Ramos (cell line): ENCODE data around the gene CCDC88A.
"Not testable (repeated sequence)": the region's sequence is repeated elsewhere in the genome, so short reads cannot be mapped to it uniquely, and the experiment has no call there.

Experiments
- in situ Hi-C: fragments of 300-500 bp; cut with MboI; formaldehyde crosslinking; loops from one replicate; pipeline ENCODE4 v1.14.3; 2022; ENCODE audit warnings: low sequenced_read_pairs; ENCODE audit not compliant: unreplicated experiment

Gene CCDC88A

DNA sequence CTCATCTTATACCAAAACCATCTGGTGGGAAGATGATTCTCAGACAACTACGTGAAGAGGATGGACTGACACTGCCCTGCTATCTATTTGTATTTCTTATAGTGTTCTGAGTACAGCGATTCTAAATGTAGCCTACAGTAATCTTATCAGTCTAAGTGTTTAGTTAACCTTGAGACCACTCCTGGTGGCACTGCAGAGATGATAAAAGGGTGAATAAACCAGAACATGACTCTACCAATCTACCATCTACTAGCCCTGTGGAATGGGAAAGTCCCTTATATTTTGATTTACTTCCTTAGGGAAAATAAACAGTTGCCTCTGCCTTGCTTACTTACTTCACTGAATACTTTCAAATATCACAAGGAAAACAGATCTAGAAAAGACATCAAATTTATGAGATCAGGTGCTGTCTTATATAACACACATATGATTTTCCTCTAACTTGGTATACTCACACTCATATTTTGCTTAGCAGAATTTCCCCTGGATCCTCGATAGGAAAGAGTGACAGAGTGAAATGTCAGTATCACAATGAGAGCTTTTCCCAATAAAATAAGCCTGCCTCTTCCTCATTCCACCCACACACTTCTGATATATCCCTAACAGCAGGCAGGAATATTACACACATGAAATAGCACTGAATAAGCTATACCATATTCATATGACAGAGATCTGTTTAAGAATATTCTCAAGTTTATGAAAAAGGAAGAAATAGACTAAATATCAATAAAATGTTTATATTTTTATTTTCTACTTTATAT lies 92.0 kb downstream of the CCDC88A start:
- in situ Hi-C loops: no loop called here

DNA sequence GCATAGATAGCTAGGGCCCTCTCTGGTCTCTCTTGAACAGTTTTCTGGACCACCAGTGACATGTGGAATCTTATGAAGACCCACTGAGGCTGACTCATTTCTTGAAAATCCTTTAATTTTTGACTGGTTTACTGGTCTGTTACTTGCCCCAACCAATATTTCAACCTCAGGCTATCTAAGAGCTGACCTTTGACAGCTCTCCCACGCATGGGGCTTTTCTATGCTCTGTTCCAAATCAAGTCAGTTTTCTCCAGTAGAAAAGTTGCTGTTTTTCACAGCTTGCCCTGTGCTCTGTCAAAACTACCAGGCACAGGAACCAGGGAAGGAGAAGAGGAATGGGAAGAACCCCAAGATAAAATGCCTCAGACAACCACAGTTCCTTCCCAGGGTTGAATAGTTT lies 104.7 kb downstream of the CCDC88A start:
- in situ Hi-C loops: no loop called here

DNA sequence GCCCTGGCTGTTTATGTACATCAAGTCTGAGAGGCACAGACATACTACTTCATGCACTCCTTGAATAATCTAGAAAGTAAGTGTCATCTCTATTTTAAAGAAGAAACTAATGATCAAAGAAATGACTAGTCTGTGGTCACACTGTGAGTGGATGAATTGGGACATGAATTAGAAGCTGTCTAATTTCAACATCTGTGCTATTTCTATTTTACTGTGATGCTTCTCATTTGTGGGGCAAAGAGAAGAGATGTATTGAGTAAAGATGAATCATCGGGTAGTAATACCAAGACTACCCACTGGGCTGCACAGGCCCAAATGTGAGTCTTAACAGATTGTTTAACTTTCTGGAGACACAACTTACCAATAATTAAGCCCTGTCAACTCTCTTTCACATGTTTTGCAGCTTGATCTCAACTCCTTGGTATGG lies 108.2 kb downstream of the CCDC88A start:
- in situ Hi-C loops: no loop called here

DNA sequence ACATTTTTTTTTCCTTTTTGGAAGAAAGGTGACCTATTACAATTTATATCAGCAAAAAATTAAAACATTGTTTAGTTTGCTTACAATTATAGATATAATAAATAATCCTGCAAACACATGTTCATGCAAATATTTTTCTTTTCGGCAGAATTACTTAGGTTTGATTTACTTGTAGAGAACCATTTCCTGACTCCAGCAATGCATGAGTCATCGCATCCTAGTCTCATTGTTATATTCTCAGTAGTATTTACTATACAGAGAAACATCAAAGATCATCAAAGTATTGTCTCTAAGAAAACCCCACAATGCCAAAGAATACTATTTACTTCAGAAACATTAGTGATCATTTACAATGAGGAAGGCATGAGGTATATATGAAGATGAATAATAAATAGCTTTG lies 110.2 kb downstream of the CCDC88A start:
- in situ Hi-C loops: no loop called here

DNA sequence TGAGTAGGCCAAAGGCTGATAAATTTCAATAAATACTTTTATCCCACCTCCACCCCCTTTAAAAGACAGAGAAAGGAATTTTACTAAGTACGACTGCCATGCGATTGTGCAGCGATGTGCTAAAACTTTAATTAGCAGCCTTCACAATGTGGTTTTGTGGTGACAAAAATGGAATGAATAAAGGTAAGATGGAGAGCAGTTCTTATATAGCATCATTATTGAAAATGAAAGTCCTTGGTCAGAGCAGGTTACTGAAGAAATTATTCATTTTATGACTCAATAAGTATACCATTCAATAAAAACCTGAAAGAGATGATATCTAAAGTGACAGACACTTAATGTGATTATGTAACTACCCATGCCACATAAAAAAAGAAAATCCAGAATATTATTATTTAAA lies 117.4 kb downstream of the CCDC88A start:
- in situ Hi-C loops: no loop called here

DNA sequence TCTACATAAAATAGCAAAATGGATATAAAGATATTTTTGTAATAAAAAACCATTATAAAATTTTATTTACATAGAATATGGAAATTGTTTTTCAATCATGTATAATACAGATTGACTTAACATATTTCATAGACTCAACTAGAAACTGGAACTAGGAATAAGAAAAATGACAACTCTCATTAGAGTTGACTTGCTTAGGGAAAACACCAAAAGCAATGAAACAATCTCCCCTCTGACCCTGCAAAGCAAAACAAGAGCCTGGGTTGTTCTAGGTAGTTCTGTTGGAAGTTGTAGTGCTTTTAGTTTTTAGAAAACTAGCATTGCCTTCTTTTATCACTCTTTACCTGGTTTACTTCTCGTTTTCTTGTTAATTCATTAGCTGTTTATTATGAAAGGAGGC lies 118.4 kb downstream of the CCDC88A start:
- in situ Hi-C loops: no loop called here

DNA sequence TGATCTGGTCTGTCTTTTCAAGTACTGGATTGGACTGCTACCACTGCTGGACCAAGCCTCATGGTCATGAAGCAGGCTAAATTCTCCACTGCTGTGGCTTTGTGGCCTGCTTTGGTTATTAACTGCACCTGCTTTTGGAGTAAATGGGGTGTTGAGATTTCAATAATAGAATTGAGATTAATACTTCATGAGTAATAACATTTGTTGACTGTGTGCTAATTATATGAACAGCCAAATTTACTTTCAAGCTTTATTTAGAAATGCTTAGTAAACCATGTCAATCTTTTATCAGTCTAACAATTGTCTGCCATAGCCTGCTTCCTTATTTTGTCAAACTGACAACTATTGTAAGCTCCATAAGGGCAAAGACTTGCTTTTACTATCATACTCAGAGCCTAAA lies 123.3 kb downstream of the CCDC88A start:
- in situ Hi-C loops: no loop called here

DNA sequence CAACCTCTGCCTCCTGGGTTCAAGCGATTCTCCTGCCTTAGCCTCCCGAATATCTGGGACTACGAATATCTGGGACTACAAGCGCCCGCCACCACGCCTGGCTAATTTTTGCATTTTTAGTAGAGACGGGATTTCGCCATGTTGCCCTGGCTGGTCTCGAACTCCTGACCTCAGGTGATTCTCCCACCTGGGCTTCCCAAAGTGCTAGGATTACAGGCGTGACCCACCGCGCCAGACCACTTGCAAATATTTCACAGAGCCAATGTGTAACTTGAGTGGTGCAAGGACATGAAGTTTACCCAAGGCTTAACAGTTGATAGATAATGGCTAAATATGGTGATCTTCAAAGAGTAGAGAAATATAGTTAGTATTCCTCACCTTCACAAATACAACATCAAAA lies 136.6 kb downstream of the CCDC88A start:
- in situ Hi-C loops: no loop called here

DNA sequence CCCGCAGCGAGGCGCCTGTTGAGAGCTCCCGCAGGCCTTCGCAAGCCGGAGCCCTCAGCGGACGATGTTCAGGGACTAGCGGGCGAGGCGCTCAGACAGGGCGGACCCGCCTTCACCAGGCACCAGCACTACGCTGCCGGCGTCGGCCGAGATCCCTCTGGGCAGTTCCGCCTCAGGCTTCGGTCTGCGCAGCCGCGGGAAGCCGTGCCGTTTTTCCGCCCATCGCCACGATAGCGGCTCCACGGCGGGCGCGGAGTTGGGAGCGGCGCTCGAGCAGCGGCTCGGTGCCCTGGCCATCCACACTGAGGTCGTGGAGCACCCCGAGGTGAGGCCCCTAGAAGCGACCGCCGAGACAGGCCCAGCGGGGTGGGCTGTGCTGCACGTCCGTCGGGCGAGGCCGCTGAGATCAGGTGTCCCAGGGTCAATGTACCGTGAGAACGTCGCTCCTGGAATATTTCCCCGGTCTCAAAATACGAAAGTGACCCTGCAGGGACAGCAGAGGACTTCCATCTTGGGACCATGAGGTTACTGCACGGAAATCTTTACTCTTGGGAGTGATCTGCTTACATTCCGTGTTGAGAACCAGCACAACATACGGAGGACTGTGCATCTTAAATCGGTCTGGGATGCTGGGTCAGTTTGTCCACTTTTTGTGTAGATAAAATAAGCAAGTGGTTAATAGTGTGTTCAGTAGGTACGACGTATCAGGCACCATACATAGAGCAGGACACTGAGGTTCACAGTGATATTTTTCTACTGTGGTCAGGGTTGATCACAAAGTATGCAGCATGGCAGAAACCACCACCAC lies 137.3 kb downstream of the CCDC88A start:
- in situ Hi-C loops: no loop called here

DNA sequence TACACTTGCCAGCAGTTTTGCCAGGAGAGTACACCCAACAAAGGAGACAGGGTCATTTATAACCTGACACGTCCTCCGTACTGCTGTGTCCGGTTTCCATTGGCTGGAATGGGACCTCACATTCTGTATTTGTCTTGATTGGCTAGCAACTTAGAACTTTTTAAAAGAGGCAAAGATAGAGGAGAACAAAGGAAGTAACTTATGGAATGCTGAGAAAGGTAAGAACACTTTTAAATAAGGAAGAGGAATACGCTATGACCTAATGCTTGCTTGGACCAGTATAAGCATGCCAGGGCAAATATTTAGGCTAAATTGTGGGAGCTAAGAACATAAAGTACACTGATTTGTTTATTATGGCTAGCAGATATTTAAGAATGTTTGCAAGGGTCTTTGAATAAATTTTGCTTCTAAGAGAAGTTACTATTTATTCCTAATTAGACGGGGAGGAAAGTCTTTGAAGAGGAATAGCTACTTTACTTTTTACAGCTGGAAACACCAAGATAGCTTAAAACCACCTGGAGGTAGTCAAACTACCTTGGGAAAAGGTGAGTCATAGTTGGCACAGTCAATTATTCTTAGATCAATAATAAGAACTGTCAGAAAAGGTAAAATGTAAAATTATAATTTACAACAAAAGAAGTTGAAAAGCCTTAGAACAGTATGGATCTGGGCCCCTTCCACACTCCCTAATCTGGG lies 138.7 kb downstream of the CCDC88A start:
- in situ Hi-C loops: not testable (repeated sequence)

DNA sequence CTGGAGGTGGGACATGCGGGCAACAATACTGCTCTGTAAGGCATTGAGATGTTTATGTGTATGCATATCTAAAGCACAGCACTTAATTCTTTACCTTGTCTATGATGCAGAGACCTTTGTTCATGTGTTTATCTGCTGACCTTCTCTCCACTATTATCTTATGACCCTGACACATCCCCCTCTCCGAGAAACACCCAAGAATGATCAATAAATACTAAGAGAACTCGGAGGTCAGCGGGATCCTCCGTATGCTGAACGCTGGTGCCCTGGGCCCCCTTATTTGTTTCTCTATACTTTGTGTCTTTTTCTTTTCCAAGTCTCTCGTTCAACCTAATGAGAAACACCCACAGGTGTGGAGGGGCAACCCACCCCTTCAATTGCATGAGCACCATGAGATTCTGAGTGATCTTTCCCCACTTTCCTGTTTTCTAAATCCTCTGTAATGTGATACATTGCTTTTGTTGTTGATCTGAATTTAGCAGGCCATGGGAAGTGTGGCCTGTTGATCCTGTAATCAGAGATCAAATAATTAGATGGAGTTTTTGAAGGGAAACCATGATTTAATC lies 139.7 kb downstream of the CCDC88A start:
- in situ Hi-C loops: not testable (repeated sequence)

DNA sequence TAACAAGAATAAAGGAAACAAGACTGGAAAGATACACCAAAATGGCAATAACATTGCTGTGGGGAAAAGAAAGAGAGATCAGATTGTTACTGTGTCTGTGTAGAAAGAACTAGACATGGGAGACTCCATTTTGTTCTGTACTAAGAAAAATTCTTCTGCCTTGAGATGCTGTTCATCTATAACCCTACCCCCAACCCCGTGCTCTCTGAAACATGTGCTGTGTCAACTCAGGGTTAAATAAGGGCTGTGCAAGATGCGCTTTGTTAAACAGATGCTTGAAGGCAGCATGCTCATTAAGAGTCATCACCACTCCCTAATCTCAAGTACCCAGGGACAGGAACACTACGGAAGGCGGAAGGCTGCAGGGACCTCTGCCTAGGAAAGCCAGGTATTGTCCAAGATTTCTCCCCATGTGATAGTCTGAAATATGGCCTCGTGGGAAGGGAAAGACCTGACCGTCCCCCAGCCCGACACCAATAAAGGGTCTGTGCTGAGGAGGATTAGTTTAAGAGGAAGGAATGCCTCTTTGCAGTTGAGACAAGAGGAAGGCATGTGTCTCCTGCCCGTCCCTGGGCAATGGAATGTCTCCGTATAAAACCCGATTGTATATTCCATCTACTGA lies 140.3 kb downstream of the CCDC88A start:
- in situ Hi-C loops: not testable (repeated sequence)

DNA sequence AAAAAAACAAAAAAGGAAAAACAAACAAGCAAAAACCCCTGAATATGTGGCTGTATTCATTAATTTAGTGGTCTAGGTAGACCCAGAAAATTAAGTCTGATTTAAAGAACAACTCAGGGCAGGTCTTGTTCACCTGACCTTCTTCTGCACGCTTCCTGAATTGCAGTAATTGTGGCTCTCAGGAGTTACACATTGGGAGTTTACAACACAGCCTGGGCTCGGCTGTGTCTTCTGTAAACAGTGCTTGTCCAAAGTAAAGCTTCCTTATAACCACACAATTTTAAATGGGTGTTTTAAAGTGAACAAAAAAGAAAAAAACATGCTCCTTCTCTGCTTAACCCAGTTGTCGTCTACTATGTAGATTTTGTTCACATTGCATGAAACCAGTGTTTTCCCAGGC lies 142.3 kb downstream of the CCDC88A start:
- in situ Hi-C loops: no loop called here

DNA sequence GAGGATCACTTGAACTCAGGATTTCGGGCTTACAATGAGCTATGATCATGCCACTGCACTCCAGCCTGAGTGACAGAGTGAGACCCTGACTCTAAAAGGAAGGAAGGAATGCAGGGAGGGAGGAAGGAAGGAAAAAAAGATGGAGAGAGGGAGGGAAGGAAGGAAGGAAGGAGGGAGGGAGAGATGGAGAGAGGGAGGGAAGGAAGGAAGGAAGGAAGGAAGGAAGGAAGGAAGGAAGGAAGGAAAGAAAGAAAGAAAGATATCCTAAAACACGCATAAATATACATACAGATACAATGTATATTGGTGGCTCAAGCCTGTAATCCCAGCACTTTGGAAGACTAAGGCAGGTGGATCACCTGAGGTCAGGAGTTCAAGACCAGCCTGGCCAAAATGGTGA lies 145.3 kb downstream of the CCDC88A start:
- in situ Hi-C loops: not testable (repeated sequence)

DNA sequence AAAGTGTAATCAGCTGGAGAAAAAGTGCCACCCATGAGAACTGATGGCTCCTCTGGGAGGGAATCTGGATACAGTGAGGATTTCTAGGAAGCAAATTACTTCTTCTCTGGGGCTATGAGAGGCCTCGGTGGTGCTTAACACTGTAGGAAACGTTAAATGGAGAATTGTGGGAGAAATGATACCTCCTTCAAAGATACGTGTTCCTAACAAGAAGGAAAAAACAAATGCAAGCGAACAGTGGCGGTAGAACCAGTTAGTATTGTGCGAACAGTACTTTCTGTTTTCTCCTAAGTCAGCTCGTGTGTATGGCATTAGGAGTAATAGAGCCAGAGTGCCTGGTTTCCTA lies 150.0 kb downstream of the CCDC88A start:
- in situ Hi-C loops: no loop called here

DNA sequence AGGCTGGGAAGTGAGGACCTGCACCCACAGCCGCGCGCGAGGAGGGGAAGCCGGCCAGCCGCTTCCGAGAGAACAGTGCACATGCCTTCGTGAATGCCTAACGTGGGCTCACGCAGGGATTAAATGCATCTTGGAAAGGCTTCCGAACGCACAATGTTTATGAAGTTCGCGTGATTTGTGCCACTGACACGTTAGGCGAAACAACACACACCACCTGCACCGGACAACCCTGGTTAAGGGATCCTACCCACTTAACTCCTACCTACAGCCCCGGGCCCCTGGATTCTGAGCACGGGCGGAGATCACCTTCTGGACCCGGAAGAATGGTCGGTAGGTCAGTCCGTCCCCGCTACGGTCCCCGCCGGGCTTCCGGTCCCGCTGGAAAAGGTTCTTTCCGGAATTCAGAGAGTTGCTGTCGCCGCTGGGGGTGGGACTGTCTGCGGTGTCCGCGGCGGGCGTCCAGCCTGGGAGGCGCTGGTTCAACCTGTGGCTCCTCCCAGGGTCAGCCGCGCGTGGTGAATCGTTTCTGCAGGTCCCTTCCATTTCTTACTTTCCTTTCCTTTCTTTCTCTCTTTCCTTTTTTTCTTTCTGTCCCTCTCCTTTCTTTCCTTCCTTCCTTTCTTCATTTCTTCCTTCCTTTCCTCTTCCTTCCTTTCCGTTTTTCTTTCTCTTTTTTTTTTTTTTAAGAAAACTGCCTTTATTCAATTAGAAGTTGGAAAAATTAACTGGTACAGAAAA lies 150.6 kb downstream of the CCDC88A start, which contains the start of gene MTIF2:
TSS of gene MTIF2 (minus strand) at position 325 of the 738 bp plus-strand sequence. CDS start 5,373 bp downstream, outside the sequence.
- in situ Hi-C loops: no loop called here

DNA sequence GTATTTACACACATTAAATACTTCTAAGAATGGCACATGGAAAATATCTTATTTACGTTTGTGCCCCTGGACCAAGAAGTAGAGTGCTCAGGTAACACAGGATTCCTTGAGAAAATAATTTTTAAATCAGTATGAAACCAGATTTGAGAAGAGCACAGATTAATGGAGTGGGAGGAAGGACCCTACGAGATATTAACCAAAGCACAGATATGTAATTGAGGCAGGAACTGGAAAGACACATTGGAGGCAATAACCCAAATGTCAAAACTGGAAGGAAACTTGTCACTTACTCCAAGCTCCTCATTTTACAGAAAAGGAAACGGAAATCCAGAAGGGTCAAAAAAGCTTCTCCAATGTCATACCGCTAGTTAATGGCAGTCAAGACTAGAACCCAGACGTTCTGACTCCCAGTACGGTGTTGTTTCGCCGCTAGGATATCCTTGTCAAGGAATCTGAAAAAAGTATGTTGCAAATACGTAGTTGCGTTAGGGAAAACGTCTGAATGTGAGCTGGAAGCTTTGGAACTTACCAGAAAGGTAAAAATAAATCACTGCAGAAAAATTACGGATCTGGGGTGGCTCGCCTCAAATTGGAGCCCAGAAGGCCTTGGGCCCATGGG lies 151.3 kb downstream of the CCDC88A start:
- in situ Hi-C loops: no loop called here

DNA sequence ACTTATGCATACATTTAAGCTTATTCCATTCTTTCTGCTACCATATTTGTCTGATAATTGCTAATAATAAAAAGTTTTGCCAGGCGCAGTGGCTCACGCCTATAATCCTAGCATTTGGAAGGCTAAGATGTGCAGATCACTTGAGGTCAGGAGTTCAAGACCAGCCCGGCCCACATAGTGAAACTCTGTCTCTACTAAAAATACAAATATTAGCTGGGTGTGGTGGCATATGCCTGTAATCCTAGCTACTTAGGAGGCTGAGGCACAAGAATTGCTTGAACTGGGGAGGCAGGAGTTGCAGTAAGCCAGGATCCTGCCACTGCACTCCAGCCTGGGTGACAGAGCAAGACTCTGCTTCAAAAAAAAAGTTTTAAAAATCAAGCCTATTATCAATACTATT lies 160.1 kb downstream of the CCDC88A start:
- in situ Hi-C loops: not testable (repeated sequence)

DNA sequence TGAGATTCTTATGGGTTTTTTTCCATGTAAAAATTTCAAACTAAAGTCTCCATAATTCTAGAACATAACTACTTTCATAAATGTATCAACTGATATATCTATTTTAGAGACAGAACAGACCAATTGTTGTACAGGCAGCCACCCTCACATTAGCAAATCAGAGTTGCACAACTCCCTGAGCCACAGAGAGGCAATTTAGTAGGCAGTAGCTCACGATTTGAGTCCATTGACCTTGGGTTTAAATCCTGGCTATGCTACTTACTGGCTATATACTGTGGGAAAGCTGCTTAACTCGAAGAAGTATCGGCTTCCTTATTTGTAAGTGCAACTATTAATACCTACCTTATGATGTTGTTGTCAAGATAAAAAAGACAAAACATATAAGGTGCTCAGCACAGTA lies 166.8 kb downstream of the CCDC88A start:
- in situ Hi-C loops: no loop called here
